NCI-H345 (cell line): ENCODE results near the gene DYNC1I1.
"Not testable (repeated sequence)": the region's sequence is repeated elsewhere in the genome, so short reads cannot be mapped to it uniquely, and the experiment has no call there.

Experiments
- DNase-seq: peaks from one replicate; lab custom pipeline; 2025; lab: John Stamatoyannopoulos, UW

Gene DYNC1I1

DNA sequence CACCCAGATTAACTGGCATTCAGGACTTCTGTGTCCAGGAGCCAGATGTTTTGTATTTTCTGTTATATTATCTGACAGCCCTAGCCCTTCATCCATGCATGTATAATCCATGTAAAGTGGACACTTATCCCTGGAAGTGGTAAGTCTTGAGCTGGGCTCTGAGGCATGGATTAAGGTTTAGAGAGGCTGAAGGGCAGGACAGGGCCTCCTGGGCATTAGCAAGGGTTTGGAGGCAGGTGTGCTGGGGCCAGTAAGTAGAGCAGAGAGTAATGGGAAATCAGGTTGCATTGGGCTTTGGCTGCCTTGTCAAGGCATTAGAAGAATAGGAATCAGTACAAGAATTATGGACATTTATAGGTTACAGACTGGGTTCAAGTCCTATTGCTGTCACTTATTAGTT, 138.0 kb downstream of the DYNC1I1 start:
- DNase-seq, result no peak

DNA sequence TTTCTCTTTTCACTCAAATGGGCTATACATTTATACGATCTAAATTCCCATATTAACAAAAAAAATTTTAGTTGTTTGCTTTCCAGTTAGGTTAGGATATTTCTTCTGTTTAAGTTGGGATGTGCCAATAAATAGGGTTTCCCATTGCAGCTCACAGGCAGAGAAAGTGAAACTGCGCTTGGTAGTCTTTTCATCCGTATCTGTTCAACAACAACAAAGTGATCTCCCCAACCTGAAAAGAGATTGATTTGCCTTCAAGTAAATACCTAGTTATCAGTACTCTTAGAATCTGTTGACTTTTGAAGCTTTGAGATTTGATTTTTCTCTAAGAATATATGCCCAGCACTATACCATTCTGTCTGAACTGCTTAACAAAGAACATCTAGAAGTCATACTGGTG, 143.4 kb downstream of the DYNC1I1 start:
- no peak for DNase-seq

DNA sequence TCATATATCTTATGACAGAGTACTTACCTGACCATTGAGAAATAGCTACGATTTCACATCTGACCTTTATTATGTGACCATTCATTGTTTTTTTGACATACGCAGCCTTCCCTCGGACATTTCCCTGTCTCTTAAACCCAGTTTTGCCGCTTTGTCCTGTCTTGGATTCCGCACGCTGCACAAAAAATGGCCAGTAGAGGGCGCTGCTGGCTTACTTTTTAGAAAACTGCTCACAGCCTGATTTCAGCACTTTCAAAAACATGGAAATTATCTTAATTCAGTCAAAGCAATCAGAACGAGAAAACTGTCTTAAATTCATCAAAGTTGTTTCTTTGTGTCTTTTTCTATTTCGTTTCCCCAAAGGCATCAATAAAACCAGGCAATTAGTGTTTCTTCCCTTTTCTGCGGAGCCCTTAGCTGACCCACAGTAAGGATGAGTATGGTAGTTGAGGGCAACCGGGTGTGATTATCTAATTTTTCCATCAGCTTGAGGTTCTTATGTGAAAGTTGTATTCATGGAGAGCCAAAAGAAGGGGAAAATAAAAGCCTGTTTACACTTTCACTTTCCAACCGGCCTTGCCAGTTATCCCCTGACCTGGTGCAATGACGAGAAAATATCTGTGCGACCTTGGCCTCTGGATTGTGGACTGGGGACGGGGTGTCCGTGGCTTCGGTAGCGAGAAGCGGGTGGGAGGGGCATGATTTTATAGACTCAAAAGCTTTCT, 144.4 kb downstream of the DYNC1I1 start:
- DNase-seq, result peak; percentile 86

DNA sequence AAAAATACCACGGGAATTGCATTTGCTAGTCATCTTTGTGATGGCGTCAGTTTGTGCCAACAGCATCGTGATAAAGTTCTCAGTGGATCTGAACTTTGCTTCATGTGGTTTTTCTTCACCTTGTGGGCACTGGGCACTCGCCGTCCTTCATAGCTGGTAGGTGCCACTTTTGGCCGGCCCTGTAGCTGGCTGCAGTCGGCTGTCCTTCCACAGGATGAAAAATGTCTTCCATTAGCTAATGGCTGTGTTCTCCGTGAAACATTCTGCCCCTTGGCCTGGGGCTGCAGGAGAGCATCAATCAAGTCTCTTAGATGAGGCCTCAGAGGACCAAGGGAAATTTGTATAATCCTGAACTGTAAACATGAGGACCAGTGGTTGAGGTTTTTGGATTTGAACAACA, 145.3 kb downstream of the DYNC1I1 start:
- DNase-seq, result no peak

DNA sequence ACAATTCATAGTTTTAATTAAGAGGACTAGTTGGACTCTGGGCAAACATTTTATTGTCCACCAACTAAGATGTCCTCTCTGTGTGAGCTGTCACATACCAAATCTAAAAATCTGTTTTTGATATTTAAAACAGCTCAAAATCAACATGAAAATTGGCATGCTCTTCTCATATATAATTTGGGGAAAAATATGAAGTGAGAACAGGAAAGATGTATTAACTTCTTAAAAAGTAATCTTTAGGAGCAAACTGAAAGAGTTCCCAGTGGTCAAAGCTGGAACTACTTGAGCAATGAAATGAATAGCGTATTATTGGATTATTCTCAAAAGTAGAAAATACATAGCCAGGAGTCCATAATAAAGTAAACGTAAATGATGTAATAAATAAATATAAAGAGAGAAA, 147.2 kb downstream of the DYNC1I1 start:
- no peak for DNase-seq

DNA sequence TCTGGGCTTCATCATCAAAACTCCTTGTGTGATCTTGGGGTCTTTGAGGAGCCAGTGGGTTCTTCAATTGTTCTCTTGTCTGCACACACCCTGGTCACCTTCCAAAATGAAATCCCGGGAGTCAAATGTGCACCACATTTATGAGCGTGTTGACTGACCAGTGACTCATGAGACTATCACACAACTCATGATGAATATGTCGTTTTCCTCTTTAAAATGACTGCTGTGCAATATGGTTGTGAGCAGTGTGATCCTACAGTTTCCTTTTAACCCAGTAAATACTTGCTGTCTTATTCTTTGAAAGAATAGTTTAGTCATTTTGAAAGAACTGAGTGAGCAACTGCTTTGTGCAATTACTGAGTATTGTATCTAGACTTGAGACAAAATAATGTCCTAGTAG, 149.2 kb downstream of the DYNC1I1 start:
- no peak for DNase-seq

DNA sequence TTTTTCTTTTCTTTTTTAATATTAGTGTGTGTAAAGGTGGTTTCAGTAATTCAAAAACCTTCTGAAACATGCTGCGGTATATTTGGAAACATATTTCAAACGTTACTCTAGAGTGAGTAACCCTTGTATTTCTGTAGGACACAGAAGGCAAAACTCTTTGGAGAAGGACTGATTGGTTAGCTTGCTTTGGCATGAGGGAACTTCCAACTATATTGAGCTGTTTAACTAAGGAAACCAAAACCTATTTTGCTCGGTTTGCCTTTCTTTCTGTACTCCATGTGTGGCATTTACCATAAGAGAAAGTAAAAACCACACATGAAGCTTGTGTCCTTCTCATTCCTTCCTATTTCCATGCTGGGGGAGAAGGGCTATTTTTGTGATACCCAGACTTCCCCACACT, 149.8 kb downstream of the DYNC1I1 start:
- no peak for DNase-seq

DNA sequence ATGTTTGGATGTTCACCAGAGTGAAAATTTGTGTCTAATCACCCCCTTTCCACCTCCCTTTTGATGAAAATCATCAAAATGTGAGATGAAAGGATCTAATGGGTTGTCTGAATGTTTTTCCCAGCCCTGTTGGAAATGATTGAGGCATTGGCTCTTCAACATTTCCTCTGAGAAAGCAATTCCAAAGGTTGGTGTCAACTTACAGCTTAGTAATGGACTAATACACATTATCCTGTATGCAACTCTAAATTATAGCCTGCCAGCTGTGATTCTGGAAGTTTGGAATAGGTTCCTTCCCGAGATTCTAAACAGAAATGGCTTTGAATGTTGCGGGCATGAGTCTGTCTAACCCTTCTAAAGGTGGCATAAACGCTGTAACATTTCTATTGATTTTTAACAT, 152.9 kb downstream of the DYNC1I1 start:
- DNase-seq, result no peak

DNA sequence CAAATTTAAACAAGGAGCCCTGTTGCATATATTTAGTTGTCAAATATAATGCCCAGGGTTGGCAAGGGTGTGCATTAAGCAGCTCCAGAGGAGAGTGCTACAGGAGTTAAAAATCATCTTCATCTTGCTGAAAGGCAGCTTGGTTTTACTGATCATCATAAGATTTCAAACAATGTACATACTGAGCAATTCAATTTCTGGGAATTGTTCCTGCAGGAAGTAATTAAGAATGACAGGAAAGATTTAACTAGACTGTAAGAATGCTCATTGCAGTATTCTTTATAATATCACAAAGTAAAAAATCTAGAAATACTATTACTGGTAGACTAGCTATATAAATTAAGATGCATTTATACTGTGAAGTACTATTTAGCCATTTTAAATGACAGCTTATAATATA, 153.6 kb downstream of the DYNC1I1 start:
- DNase-seq, result no peak

DNA sequence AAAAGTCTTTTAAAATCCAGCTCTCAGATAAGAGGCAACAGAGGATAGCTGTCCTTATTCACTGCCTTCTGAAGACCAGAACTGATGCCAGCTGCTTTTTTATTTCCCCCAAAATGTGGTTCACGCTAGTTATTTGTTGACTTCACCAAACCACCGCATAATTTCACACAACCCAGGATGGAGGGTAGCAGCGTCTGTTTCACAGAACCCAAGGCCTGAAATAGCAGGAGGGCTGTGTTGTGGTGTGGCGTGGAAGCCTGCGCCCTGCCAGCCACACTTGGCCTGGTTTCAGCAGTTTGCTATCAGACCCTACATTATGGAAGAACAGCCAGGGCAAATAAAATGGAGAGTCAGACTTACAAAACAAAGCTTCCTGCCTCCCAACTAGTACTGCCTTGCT, 155.4 kb downstream of the DYNC1I1 start:
- peak; percentile 25 for DNase-seq

DNA sequence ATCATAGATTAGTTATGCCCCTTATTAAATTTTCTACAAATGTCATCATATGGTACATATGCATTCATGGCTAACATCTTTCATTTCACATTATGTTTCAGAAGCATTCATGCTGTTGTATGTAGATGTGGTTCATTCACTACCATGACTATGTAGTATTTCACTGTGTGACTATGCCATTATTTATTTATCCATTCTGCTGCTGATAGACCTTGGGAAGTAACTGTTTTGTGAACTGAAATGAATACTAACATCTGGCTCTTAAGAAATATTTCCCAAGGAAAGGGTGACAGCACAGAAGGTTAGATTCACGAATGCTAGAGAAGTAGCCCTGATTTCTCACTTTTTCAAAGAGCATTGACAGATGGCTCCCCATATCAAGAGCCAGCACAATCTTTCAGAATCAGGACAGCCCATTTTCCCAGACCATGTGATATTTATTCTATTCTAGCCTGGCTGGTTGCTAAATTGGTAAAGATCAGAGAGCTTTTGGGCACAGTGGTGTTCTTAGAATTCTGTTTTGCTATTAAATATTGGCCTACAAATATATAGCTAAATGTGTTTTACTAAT, 157.4 kb downstream of the DYNC1I1 start:
- no peak for DNase-seq

DNA sequence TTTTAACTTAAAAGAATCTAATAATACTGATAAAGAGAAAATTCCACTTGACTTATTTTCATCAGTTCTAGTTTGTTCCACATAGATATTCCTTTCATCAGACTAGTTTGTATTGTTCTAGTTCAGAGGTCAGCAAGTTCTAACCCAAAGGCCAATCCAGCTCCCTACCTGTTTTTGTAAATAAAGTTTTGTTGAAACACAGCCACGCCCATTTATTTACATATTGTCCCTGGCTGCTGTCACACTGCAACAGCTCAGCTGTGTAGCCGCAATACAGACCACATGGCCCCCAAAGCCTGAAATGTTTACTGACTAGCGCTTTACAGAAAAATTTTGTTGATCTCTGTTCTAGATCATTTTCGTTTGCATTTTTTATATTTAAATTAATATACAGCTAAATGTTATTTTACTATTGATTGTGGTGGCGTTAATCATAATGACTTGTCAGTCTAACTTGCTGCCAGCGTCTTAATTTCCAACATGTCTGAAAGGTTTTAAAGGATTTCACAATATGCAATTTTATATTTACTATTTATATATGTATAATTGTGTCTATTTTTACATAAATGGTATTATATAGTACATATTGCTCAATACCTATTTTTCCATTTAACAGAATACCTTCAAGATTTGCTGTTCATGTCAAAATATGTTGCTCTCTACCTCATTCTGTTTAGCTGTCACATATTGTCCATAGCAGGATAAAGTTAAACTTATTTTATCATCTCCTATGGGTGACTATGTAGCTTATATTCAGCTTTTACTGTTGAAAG, 159.3 kb downstream of the DYNC1I1 start:
- no peak for DNase-seq

DNA sequence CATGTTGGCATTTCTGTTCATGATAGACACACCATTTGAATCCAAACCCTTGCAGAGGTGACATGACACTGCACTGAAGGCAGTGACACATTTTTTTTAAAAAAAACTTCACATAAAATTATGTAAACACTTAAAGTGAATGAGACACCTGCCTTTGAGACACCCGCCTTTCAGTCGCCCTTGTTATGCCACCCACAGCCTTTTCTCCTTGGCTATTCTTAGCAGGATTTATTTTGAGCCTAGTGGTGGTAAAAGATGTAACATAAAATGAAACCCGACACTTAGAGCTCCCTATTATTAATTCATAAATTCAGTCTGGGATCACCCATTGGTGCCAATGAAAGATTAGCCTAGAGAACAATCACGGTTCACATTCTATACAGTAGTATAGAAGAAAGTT, 161.3 kb downstream of the DYNC1I1 start:
- peak; percentile 87 for DNase-seq

DNA sequence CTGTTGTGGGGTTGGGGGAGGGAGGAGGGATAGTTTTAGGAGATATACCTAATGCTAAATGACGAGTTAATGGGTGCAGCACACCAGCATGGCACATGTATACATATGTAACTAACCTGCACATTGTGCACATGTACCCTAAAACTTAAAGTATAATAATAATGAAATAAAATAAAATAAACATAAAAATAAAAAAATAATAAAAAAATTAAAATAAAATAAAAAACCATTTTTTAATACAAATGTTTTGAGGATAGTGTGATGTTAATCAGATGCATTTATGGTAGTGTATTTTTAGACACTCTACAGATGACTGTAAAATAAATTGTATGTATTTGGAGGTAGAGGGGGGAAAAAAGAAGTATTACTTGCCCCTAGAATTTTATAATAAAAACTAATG, 172.5 kb downstream of the DYNC1I1 start:
- DNase-seq, result not testable (repeated sequence)

DNA sequence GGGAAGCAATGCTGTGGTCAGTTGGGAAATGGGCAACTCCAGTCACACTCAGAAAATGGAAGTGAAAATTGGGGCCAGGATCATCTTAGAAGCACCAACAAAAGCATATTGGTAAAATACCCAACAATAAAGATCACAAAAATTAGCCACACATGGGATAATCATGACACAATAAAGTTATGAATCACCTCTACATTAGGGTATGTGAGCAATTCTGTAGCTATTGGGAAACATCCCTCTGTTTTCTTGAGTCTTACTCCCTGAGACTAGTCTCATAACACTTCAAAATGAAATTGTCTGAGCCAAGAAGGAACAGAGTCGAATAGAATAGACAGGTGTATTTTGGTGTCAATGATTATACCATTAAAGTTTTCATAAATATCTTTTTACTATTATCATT, 178.3 kb downstream of the DYNC1I1 start:
- no peak for DNase-seq

DNA sequence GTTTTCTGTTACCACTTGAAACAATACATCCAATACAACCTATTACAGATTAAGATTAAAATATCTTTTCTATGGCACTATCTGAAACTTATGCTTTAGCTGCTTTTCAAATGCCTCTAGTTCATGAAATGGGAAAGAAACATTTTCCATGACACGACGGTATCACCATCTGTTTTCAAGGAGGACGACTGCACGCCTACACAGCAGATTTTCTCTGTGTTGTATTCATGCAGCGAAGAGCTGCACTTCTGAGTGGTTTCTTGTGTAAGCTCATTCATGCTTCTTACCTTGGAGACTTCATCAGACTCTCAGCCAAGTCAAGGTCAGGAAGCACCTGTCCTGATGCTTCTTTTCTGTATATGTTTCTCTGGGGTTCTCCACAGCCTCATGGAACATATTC, 179.2 kb downstream of the DYNC1I1 start:
- no peak for DNase-seq

DNA sequence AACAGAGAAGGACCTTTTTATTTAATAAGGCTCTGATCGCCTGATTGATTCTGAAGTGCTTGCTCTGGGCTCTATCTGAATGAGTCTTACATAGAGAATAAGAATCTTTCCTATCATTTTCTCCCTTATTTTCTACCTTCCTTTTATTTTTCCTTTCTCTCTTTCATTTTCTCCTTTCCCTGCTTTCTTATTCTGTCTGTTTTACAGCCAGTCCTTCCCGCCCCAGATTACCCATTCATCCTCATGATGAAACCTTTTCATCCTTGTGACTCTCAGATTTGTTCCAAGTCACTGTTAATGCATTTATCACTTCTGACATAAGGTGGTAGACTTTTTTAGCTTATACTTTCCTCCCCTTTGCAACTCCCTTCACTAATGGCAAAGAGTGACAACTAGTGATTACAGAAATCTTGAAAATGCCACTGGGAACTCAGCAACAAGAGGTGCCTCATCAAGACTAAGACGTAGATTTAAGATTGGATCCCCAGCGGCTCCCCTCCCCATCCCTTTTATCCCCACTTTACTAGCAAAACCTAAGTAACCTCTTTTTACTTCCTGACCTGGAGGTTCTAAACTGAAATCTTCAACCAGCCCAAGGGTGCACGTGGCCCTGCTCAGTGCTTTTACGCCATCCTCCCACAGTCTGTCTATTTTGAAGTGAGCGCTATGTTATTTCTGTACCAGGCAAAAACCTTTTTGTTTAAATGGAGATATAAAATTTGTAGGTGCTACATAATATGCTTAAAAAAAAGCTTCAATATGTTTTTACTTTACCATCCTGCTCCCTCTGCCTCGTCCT, 179.8 kb downstream of the DYNC1I1 start:
- no peak for DNase-seq

DNA sequence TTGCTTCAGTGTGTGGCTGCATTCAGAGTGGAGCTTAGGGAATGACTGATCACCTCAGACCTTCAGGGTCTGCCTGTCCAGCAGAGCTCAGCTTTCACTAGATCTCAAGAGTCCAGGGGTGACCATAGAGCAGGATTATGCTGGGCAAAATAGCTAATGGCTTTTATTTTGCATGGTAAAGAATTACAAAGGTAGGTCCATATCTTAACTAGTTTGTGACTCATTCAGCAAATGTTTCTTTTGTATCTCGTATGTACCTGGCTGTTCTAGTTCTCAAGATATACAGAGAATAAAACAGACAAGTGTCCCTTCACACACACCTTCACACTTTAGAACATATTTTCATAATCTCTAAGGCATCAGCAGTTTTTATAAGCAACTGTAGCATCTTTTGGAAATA, 180.5 kb downstream of the DYNC1I1 start:
- DNase-seq, result no peak

DNA sequence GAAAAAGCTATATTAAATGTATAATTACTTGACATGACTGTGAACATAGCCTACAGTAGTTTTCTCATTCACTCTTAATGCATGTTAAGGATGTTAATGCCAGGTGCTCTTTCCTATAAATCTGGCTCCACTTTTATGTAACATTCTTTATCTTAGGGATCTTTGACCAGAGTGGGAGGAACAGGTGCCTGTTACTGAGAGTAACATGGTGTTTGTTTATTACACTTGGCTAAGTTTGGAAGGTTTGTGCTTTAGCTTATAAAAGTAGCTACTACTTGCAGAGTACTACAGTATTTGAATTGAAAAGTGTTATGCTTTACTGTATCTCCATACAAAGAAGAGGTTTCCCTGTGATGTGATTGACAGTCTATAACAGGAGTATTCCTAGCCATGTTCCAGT, 183.4 kb downstream of the DYNC1I1 start:
- DNase-seq, result no peak

DNA sequence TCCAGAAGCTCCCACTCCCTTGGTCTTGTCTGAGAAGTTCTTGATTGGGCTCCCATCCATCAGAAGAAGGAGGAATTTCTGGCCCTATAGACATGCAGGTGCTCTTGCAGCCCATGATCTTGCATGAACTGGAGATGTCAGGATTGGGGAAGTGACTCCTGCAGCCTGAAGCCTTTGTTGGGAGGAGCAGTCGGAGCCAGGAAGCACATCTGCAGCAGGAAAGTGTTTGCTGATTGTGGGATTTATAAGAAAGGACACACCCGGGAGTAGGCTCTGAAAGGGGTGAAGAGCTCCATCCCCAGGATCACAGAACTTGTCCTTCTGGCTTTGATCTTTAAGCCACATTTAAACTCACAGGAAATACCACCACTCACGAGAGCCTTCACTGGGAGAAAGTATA, 185.2 kb downstream of the DYNC1I1 start:
- no peak for DNase-seq

DNA sequence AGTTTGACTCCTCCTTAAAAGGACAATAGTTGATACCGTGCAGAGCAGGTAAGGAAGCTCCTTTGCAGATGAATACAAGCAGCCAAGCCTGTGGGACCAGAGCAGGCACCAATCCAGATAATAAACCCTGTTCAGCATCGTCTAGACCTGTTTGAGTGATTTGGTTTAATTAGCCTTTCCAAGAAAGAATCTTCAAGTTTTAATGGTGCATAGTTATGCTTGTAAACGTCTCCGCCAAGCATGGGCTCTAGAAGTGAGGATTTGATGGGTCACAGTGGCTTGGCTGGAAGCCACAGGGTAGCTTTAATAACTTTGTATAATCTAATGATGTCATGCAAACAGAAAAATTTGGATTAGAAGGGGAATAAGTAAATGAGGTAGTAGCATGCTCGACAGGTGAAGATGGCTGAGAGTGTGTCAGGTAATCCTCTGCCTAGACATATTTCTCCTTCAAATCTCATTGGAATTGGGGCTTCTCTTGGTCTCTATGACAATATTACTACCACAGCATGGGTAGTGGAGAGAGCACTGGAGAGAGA, 188.4 kb downstream of the DYNC1I1 start:
- no peak for DNase-seq

DNA sequence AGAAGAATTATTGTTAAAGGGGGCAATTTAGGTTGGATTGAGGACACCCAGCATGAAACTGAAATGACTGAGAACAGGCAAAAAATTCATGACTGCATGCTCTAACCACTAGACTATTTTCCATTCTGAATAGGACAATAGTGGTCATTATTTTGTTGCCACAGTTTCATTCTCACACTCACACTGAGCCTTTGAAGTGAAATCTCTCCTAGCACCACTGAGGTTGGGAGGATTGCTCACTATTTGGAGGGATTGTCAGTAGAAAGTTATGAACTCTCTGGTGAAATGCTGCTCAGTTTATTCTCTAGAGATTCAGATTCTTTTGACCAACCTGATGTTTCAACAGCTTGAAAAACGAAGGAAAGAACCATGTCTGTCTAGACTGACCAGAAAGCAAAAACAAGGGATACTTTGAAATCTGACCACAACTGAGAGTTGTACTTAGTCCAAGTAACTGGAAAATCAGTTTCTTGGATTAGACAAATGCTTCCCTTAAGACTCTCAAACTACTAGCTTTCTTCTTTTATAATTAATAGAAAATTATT, 191.2 kb downstream of the DYNC1I1 start:
- DNase-seq, result no peak
